ENCODE results near the gene TGFB2. TPM values are rescaled to one million over a fixed set of nuclear protein-coding genes. Genes with fewer than 3 reads are reported as not detected.

Gene TGFB2
- total and polyA plus RNA-seq, 3 donors from 2014 or later, result 2.4 to 4.5 (median 2.6) TPM

- no peaks in the 10 kb centered on the region for H3K36me3 ChIP-seq (ENCODE audit: low read depth, missing control alignments)
- peak in 1 of 3 experiments; percentile 14 for TF ChIP-seq CTCF (IDR thresholded peaks at IDR 0.05)
- no peak for TF ChIP-seq POLR2A (IDR thresholded peaks at IDR 0.05)
- H3K27ac ChIP-seq, result no peak overlapping the region
- H3K9me3 ChIP-seq, result no peaks in the 10 kb centered on the region
- 75 to 81% methylated on average over 7 of the region's 7 CpGs for WGBS, 2 donors
- H3K27me3 ChIP-seq, result no peaks in the 10 kb centered on the region
- intact Hi-C loops (cut with DNase I; ENCODE audit: low total_unique reads), result no loop called here
- DNase-seq, result no peak
- H3K4me3 ChIP-seq, result no peak overlapping the region
- peaks cover 4% of the 10 kb centered on the region for H3K4me1 ChIP-seq
Measured at GRCh38 chr1:218361298-218362065, 16.3 kb downstream of the TGFB2 start.

GRCh38 chr1:218362418-218363076 is 17.4 kb downstream of the TGFB2 start:
- TF ChIP-seq CTCF (IDR thresholded peaks at IDR 0.05) (no peak), POLR2A (IDR thresholded peaks at IDR 0.05) (no peak)
- Histone ChIP-seq H3K27me3 (no peaks in the 10 kb centered on the region), H3K36me3 (ENCODE audit: low read depth, missing control alignments) (no peaks in the 10 kb centered on the region), H3K4me3 (no peak overlapping the region), H3K27ac (no peak overlapping the region), H3K4me1 (no peaks in the 10 kb centered on the region), H3K9me3 (no peaks in the 10 kb centered on the region)
- intact Hi-C loops (cut with DNase I; ENCODE audit: low total_unique reads), result no loop called here
- no peak for DNase-seq
- 77 to 83% methylated on average over 5 of the region's 5 CpGs for WGBS, 2 donors

GRCh38 chr1:218363141-218363540 is 18.0 kb downstream of the TGFB2 start:
- Histone ChIP-seq H3K4me3 (no peak overlapping the region), H3K36me3 (ENCODE audit: low read depth, missing control alignments) (no peaks in the 10 kb centered on the region), H3K9me3 (no peaks in the 10 kb centered on the region), H3K27me3 (no peaks in the 10 kb centered on the region), H3K27ac (no peak overlapping the region), H3K4me1 (no peaks in the 10 kb centered on the region)
- DNase-seq, result no peak
- WGBS, 2 donors, result 75 to 81% methylated on average over 1 of the region's 1 CpG
- no peak for TF ChIP-seq POLR2A (IDR thresholded peaks at IDR 0.05)
- no peak for TF ChIP-seq CTCF (IDR thresholded peaks at IDR 0.05)
- intact Hi-C loops (cut with DNase I; ENCODE audit: low total_unique reads), result no loop called here

- H3K4me1 ChIP-seq, result no peaks in the 10 kb centered on the region
- 65 to 67% methylated on average over 7 to 8 of the region's 8 CpGs for WGBS, 2 donors
- intact Hi-C loops (cut with DNase I; ENCODE audit: low total_unique reads), result no loop called here
- no peaks in the 10 kb centered on the region for H3K36me3 ChIP-seq (ENCODE audit: low read depth, missing control alignments)
- TF ChIP-seq POLR2A (IDR thresholded peaks at IDR 0.05) (no peak), CTCF (IDR thresholded peaks at IDR 0.05) (no peak)
- no peak overlapping the region for H3K27ac ChIP-seq
- no peak overlapping the region for H3K4me3 ChIP-seq
- no peak for DNase-seq
- H3K27me3 ChIP-seq, result no peaks in the 10 kb centered on the region
- no peaks in the 10 kb centered on the region for H3K9me3 ChIP-seq
Measured at GRCh38 chr1:218364028-218364710, 19.0 kb downstream of the TGFB2 start.
